NCI-H524 (cell line): ENCODE measurements around the gene IPO5.
"Not testable (repeated sequence)": the region's sequence is repeated elsewhere in the genome, so short reads cannot be mapped to it uniquely, and the experiment has no call there.

Source experiments
- DNase-seq, 2 experiments: peaks; one replicate each; lab custom pipeline; 2025; lab: John Stamatoyannopoulos, UW

IPO5 gene

DNA sequence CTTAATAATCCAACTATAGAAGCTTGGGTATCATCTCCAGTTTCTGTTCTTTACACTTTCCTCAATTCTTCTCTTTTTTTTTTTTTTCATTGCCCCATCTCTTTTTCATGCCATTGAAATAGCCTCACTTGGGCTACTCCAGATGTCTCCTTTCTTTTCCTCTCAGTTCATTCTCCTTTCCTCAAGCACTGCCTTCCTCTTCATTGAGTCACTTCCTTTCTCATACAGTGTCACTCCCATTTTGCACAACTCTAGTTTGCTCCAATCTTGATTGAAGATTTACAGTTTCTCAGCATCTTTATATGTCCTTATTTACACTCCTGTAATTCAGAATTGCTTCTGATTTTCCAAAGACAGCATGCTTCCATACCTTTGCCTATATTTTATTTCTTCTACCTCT is 61.3 kb downstream of the IPO5 start:
- no peak for DNase-seq

DNA sequence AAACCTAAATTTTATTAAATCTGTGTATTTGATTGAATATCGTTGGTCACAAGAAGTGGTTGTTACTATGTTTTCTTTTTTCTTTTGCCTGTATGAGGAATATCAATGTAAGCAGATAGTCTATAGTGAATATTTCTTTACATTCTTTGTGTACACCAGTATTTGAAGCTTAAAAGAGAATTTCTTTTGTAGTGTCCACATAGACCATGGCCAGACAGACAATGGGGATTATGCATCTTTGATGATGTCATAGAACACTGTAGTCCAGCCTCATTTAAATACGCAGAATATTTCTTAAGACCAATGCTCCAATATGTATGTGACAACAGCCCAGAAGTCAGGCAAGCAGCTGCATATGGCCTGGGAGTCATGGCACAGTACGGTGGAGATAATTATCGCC is 64.8 kb downstream of the IPO5 start:
- no peak for DNase-seq

DNA sequence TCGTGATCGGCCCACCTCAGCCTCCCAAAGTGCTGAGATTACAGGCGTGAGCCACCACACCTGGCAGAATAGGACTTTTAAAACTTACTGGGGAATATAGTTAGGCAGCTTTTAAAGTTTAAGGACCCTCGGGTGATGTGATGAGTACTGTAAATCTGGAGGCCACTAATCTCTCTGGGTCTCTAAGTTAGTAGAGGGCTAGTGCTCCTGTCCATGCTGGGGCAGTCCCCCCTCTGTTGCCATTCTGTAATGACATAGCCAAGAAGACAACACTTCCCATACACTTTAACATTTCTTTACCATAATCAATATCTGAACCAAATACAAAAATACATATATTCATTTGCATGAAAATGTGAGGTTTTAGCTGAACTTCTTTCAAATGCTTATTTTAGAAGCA is 65.7 kb downstream of the IPO5 start:
- DNase-seq: no peak

DNA sequence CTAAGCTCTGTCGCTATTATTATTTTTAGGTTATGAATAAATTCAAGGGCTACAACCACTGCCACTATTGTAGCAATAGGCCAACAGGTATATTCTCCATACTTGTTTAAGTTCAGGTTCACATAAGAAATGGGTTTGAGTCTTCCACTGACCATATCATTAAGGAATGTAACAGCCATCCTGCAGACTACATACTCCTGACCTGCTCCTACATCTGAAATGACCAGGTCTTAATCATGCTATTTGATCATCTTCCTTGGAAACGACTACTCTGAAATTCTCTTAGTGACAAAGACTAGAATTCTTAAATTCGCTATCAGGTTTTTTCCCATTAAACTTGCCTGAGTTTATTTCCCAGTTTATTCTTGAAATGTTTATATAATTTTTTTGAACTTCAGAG is 66.8 kb downstream of the IPO5 start:
- DNase-seq: no peak

DNA sequence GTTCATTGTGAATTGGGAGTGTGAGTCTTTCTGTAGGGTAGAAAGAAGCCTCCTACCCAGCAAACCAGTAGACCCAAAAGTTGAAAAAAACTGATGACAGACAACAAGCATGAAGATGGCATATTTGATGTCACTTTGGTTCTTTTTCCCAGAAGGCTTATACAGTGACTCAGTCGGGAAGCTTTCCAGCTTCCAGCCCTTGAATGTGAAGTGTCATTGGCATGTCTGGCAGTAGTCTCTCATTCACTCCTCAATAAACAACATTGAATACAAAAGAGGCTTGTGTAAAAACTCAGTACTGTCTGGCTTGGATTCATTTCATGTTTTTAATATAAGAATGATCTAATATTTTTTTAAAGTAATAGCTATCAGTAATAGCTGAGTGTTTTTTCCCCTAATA is 68.7 kb downstream of the IPO5 start:
- no peak for DNase-seq

DNA sequence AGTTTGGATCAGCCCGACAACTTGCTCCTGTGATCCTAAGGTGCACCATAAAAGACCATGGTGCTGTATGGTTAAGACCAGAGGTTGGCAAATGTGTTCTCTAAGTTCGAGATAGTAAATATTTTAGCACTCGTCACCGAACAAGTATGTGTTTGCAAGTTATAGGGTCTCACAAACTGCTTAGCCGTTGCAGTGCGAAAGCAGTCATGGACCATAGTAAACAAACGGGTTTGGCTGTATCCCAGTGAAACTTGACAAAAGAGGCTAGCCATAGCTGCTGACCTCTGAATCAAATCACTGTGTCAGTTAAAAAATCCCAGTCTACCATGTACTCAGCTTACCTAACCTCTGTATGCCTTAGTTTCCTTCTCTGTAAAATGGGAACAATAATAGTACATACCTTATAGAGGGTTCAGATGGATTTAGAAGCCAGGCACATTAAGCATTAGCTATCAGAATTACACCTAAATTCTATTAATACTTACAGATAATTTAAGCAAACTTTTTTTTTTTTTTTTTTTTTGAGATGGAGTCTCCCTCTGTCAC is 72.1 kb downstream of the IPO5 start:
- DNase-seq: no peak

DNA sequence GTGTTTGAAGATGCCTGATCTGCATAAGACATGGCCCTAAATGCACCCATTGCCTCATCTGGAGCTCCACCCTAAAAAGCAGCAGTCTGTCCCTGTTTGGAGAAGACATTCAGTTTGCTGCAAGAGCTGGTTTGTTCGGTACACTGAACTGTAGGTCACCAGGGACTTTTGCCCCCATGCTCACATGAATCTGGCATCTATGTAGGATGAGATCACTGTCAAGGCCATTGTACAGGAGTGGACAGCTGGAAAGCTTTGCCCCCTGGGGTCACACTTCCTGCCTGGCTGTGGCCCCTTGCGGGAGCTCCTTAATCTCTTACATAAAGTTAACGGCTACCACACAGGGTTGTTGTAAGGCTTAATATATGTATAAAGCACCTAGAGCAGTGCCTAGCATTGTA is 73.0 kb downstream of the IPO5 start:
- no peak for DNase-seq

DNA sequence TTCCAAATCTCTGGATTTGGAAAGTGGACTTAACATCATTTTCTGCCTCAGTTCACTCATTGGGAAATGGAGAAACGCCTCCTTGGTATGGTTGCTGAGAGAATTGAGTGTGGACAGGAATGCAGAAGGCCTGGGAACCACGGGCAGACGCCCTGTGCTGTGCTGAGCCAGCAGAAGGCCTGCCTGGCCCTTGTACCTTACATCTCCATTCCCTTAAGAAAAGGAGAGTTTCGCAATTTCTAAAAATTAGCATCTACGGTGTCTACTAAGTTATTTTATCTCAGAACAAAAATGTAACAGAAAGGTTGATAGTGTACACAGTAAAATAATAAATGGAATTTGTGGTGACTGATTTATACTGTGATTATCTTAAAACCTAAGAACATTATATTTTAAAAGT is 78.7 kb downstream of the IPO5 start:
- no peak for DNase-seq

DNA sequence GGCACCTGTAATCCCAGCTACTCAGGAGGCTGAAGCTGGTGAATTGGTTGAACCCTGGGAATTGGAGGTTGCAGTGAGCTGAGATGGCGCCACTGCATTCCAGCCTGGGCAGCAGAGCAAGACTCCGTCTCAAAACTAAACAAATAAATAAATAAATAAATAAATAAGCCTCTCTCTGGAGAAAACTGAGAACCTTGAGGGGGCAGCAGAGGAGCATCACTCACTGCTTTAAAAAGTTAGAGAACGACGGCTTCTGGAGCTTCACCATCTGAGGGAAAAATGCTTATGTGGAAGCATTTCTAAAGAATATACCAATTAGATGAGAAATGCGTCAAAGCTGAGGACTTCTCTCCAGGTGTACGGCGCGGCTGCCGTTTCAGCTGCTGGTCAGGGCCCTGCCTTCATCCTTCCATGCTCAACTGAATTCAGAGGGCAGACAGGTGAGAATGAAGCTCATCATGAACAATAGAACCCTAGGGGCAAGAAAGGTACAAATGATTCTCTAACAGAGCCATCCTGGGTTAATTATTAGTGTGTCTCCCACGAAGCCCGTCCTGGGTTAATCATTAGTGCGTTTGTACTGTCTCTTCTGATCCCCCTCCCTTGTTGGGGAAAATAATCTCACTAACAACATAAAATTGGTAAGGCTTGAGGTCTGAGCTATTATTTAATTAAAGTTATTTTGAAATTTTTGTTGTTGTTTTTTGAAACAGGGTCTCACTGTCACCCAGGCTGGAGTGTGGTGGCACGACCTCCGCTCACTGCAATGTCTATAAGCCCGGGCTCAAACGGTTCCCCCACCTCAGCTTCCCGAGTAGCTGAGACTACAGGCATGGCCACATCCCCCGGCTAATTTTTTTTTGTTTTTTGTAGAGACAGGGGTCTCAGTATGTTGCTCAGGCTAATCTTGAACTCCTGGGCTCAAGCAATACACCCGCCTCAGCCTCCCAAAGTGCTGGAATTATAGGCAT is 80.1 kb downstream of the IPO5 start:
- DNase-seq: peak; percentile 2 to 44

DNA sequence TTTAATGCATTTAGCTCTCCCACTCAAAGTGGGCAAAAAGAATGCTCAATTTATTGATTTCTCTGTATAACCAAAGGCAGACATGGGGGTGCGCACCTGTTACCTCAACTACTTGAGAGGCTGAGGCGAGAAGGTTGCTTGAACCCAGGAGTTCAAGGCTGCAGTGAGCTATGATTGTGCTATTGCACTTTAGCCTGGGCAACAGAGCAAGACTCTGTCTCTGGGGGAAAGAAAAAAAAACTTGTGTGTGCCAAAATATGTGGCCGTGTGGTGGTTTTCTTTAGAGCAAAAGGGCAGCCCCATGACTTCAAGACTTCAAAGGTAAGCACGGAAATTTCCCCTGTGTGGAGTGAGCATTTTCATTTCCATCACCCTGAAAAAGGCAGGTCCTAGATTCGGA is 81.9 kb downstream of the IPO5 start:
- DNase-seq: no peak

DNA sequence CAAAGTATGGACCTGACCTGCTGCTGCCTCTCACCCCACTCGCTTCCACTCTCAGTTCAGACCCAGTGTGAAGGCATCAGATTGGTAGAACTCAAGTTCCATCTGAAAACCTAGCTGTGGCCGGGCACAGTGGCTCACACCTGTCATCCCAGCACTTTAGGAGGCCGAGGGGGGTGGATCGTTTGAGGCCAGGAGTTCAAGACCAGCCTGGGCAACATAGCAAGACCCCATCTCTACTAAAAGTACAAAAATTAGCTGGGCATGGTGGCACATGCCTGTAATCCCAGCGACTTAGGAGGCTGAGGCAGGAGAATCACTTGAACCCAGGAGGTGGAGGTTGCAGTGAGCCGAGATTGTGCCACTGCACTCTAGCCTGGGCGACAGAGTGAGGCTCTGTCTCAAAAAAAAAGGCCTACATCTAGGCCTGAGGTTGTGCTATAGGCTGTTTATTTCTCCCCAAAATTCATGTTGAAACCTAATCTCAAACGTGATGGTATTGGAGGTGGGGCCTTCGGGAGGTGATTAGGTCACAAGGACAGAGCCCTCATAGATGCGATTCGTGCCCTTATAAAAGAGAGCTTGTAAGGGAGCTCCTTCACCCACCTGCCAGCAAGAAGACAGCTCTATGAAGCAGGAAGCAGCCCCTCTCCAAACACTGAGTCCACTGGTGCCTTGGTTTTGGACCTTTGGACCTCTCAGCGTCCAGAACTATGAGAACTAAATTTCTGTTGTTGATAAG is 83.3 kb downstream of the IPO5 start:
- not testable (repeated sequence) for DNase-seq

DNA sequence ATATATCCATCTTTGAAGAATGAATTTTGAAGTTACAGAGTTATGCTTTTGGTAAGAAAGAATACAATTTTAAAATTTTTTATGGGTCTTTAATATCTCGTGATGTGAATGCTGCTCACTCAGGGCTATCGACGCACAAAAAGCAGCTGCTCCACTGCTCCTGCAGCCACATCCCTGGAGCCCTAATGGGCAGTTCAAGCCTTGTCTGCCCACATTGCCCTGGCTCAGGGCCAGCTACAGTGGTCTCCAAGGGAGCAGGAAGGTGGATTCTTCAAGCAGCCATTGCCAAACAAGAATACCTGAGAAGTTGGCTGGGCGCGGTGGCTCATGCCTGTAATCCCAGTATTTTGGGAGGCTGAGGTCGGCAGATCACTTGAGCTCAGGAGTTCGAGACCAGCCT is 85.8 kb downstream of the IPO5 start:
- no peak for DNase-seq

DNA sequence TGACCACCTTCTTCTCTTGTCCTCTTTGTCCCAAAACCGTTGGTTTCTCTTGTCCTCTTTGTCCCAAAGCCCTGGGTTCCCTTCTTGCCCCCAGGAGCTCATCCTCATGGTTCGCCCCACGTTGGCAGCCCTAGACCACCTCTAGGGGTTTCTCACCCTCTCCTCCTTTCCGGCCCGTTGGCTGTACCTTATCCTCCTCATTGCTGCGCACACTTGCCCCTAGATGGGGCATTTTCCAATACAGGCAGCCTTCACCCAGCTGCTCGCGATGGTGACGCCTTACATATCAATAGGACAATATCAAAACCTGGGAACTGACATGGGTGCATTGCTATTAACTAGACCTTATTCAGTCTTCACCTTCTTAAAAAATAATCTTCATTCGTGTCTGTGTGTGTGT is 86.5 kb downstream of the IPO5 start:
- DNase-seq: no peak

DNA sequence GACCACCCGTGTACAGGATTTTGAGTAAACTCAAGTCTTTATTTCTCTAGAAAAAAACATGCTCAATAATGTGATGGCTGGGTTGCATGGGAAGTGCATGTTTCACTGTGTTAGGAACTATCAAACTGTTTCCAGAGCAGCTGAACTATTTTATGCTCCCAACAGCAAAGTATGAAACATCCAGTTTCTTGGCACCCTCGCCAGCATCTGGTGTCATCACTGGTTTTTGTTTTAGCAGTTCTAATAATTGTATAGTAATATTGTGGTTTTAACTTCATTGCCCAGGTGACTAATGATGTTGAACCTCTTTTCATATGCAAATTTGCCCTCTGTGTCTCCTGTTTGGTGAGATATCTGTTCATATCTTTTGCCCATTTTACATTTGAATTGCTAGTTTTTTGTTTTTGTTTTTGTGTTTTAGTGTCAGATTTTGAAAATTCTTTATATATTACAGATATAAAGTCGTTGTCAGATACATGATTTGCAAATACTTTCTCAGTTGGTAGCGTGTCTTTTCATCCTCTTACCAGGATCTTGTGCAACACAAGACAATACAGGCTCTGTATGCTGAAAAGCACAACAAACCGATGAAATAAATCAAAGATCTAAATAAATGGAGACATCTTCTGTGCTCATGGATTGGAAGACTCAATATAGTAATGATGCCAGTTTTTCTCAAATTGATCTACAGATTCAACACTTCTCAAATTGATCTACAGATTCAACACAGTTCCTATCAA is 87.8 kb downstream of the IPO5 start:
- no peak for DNase-seq

DNA sequence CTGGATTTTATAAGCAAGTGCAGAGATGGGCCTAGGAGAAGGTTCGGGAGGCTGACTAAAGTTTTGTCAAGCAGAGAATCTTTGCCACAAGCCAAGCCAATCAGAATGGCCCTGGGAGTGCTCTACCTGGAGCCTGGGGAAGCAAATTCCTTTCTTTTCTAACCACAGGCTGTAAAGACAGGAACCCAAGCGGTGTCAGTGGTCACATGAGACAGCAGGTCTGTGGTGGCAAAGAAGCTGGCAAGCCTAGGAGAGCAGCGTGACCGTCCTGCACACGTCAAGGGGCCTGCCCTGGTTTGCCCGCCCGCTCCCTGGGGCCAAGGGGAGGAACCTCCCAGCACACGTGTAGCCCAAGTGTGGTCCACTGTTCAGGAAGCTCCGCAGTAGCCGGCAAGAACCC is 90.8 kb downstream of the IPO5 start:
- DNase-seq: no peak

DNA sequence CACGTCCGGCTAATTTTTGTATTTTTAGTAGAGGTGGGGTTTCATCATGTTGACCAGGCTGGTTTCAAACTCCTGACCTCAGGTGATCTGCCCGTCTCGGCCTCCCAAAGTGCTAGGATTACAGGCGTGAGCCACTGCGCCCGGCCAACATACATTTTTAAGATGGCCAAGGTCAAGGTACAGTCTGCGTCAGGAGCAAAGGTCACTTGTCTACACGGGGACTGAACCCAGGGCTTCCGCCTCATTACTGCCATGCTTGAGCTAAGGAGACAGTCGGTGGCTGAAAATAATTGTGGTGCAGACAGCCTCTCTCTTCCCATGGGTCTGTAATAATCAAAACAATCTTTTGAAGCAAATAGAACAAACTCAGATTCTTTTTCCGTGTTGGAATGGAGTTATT is 94.3 kb downstream of the IPO5 start:
- not testable (repeated sequence) for DNase-seq

DNA sequence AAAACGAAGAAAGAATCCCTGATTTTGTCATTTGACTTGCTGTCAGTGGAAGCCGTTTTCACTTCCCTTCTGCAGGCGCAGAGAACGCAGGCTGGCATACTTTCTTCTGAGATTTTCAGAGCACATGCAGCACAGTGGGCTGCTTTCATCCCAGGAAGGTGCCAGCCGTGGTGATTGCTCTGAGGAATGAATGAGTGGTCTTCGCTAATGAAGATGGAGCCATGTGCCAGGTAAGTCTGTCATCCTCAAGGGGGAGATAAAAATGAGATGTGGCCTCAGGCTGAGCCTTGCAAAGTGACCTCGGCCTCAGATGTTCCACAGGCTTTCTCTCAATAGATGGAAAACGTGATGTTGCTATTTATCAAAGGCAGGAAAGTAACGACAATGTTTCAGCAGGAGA is 94.8 kb downstream of the IPO5 start:
- no peak for DNase-seq

DNA sequence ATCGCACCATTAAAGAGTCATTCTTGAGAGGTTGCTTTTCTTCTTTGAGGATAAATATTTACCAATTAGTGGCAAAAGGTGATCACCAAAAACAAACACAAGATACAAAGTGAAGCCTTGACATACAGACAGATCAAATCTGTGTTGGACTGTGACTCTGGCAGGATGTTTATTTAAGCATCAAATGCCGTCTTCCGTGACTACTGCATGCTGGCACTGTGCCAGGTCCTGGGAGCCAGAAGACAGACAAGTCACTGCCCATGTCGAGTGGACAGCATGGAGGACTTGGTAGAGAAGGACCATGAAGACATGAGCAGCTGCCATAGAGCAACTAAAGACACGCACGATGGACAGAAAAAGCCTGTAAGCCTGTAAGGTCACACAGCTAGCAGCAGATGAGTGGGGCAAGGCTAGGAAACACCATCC is 96.6 kb downstream of the IPO5 start:
- no peak for DNase-seq

DNA sequence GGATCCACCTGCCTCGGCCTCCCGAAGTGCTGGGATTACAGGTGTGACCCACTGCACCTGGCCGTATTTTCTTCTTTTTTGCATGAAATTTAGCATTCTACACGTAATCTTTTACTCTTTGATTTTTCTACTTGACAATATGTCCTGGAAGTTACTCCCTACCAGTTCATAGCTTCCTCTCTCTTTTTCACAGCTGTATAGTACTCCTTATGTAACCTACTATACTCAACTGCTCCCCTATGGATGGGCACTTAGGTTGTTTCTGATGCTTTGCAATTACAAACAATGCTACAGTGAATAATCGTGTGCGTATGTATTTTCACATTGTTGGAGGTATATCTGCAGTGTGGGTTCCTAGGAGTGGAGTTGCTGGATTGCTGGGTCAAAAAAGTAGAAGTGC is 98.9 kb downstream of the IPO5 start:
- no peak for DNase-seq

DNA sequence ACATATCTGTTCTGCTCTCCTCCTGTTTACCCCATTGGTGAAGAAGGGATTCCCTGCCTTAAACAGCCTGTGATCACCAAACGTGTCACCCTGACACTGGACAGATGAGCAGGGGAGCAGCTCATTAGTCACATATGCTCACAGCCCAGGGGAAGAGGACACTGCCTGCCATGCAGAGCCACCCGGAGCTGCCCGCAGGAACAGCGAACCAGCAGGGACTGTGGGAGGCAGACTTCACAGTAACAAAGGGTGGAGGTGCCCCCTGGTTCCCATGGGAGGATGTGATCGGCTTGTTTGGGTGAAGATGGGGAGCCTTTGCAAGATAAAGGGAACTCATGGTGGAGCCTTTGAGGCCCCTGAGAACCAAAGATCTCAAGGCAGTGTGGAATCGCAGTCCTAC is 100.8 kb downstream of the IPO5 start:
- DNase-seq: no peak

DNA sequence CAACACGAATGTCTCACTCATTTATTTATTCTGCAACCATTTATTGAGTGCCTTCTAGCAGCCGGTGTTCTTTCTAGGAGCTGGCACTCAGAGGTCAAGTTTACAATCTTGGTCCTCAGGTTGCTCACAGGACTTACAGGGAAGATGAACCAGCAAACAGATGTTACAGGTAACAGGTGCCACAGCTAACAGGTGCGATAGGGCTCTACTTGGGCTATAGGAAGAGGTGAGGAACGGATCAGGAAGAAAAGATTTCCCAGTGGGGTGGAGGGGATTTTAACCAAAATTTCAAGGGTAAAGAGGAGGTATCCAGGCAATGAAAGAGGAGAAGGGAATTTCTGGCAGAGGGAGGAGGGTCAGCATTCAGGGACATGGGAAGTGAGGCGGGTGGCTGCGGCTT is 102.1 kb downstream of the IPO5 start:
- DNase-seq: no peak

DNA sequence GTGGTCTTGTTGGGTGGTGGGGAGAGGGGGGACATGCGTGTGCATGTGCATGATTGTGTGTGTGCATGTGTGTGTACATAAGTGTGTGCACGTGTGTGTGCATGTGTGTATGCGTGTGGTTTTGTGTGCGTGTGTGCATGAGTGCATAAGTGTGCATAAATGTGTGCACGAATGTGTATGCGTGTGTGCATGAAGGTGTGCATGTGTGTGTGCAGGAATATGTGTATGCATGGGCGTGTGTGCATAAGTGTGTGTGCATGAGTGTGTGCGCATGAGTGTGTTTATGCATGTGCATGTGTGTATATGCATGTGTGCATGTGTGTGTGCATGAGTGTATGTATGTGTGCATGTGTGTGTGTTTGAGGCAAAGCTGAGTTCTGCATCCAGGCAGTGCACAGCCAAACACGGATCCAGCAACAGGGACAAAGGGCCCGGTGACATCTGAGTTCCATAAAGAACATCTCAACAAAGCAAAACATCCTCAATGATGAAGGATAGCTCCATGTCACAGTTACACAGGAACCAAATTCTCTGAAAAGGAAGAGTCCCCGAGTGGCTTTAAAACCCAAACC is 103.5 kb downstream of the IPO5 start:
- DNase-seq: no peak
